ENCODE data around the gene TIMM23.
"Not testable (repeated sequence)": the region's sequence is repeated elsewhere in the genome, so short reads cannot be mapped to it uniquely, and the experiment has no call there.

TIMM23 gene

GRCh38 chr10:46022978-46023702, 50.9 kb downstream of the TIMM23 start:
- peak; percentile 66 to 78 for DNase-seq (ENCODE audit: low read depth in 2 of 2)

GRCh38 chr10:46024948-46025347, 52.7 kb downstream of the TIMM23 start:
- DNase-seq (ENCODE audit: low read depth in 2 of 2), result no peak

GRCh38 chr10:46025406-46025805, 53.1 kb downstream of the TIMM23 start:
- no peak for DNase-seq (ENCODE audit: low read depth in 2 of 2)

- no peak for DNase-seq (ENCODE audit: low read depth in 2 of 2)
Measured at GRCh38 chr10:46026106-46026505, 53.8 kb downstream of the TIMM23 start.

- DNase-seq (ENCODE audit: low read depth in 2 of 2), result no peak
Measured at GRCh38 chr10:46028584-46029460, 56.5 kb downstream of the TIMM23 start.

- no peak for DNase-seq (ENCODE audit: low read depth in 2 of 2)
Measured at GRCh38 chr10:46029461-46030030, 57.3 kb downstream of the TIMM23 start.

GRCh38 chr10:46030091-46030937, 58.0 kb downstream of the TIMM23 start, which contains the start of gene NCOA4:
TSS of gene NCOA4 (minus strand) at chr10:46030623. CDS start at chr10:46016680, 13,943 bp downstream.
- DNase-seq (ENCODE audit: low read depth in 2 of 2), result peak; percentile 96

GRCh38 chr10:46031648-46032532, 59.6 kb downstream of the TIMM23 start:
- no peak for DNase-seq (ENCODE audit: low read depth in 2 of 2)

- DNase-seq (ENCODE audit: low read depth in 2 of 2), result no peak
Measured at GRCh38 chr10:46033602-46034011, 61.3 kb downstream of the TIMM23 start.

- no peak for DNase-seq (ENCODE audit: low read depth in 2 of 2)
Measured at GRCh38 chr10:46035923-46036849, 63.9 kb downstream of the TIMM23 start.

GRCh38 chr10:46037107-46037825, 65.0 kb downstream of the TIMM23 start:
- DNase-seq (ENCODE audit: low read depth in 2 of 2), result no peak

GRCh38 chr10:46040004-46040403, 67.7 kb downstream of the TIMM23 start:
- DNase-seq (ENCODE audit: low read depth in 2 of 2), result no peak

- no peak for DNase-seq (ENCODE audit: low read depth in 2 of 2)
Measured at GRCh38 chr10:46042527-46042926, 70.2 kb downstream of the TIMM23 start.

- no peak for DNase-seq (ENCODE audit: low read depth in 2 of 2)
Measured at GRCh38 chr10:46046261-46046660, 74.0 kb downstream of the TIMM23 start, which contains the start of gene MSMB. TSS of gene MSMB (minus strand) at chr10:46046269. CDS start at chr10:46046237, 32 bp downstream.

GRCh38 chr10:46048152-46048551, 75.9 kb downstream of the TIMM23 start:
- no peak for DNase-seq (ENCODE audit: low read depth in 2 of 2)

- DNase-seq (ENCODE audit: low read depth in 2 of 2), result not testable (repeated sequence)
Measured at GRCh38 chr10:46049497-46049831, 77.2 kb downstream of the TIMM23 start.

GRCh38 chr10:46050941-46051623, 78.8 kb downstream of the TIMM23 start:
- DNase-seq (ENCODE audit: low read depth in 2 of 2), result no peak

All from stimulated activated CD4-positive, alpha-beta T cell treated with anti-CD3 and anti-CD28 coated beads, Interleukin-15, amount 100 ng/mL, for 48 hours (primary cell).